K562 (cell line): ENCODE measurements around the gene PDZRN3. TPM values are rescaled to one million over a fixed set of nuclear protein-coding genes. Genes with fewer than 3 reads are reported as not detected.

Source experiments
- ATAC-seq: fragments of 200-7000 bp; cut with Tn5 transposase; 3 replicates; pipeline ENCODE4 v1.9.1; 2020; ENCODE audit warnings: moderate library complexity
- BruUV-seq: library from RNA; stranded (reverse); fragments of 400-500 nt; replicated peaks from 2 replicates; lab custom pipeline; 2021; lab: Mats Ljungman, UMichigan
- CTCF ChIA-PET: fragments of 300-600 bp; formaldehyde crosslinking; extraction: SDS; loops from one replicate; lab custom pipeline; 2021; ENCODE audit warnings: low intra/inter-chr PET ratio; lab: Yijun Ruan, JAX
- POLR2A ChIA-PET: fragments of 300-600, 350-650 bp; sonication (Branson Sonifier 250); formaldehyde crosslinking; extraction: SDS; loops from one replicate; lab custom pipeline; 2021; ENCODE audit warnings: antibody characterized with exemption, inconsistent platforms; lab: Yijun Ruan, JAX
- DNase-seq, 4 experiments: peaks; one replicate each; pipeline versions ENCODE4 v3.0.0 to v3.0.0-alpha.2; 2011 to 2018; ENCODE audit warnings: low spot score in 3 of 4, mixed read lengths in 3 of 4; ENCODE audit errors: extremely low read depth in 1 of 4
- FAIRE-seq: peaks from 2 replicates; lab custom pipeline; 2011; peaks lifted over from hg19 to GRCh38; lab: Jason Lieb, UNC
- H2AFZ ChIP-seq: 2 replicates; pipeline ENCODE4 v1.6.0; 2011; ENCODE audit warnings: low read depth, low read length, control low read depth, inconsistent platforms
- H3K27ac ChIP-seq: fragments of 200-600 bp; 3 replicates; pipeline ENCODE4 v1.8.0; 2011; ENCODE audit warnings: low read depth, mild to moderate bottlenecking, control low read depth, inconsistent platforms, low read length, moderate library complexity, mixed read lengths; ENCODE audit errors: extremely low read depth
- H3K27me3 ChIP-seq, 2 experiments: fragments of 300-600 bp in 1 of 2; 2 replicates in 1 of 2; 3 replicates in 1 of 2; pipeline versions ENCODE4 v1.6.0 to v1.8.0; 2011; ENCODE audit warnings: inconsistent platforms in 2 of 2, low read length in 2 of 2, mild to moderate bottlenecking in 1 of 2, mixed read lengths in 1 of 2, moderate library complexity in 1 of 2; ENCODE audit not compliant: control insufficient read depth in 2 of 2, insufficient read depth in 2 of 2
- H3K36me3 ChIP-seq: fragments of 300-600 bp; 3 replicates; pipeline ENCODE4 v1.8.0; 2011; ENCODE audit warnings: mild to moderate bottlenecking, low read length, inconsistent platforms; ENCODE audit not compliant: control insufficient read depth, insufficient read depth
- H3K4me1 ChIP-seq, 2 experiments: fragments of 200-600 bp in 1 of 2; replicated peaks in 1 of 2; 2 replicates in 1 of 2; 3 replicates in 1 of 2; pipeline versions ENCODE4 v1.5.1 to v1.8.0; 2011; ENCODE audit warnings: inconsistent platforms in 2 of 2, low read length in 2 of 2, mild to moderate bottlenecking in 1 of 2, mixed read lengths in 1 of 2, moderate library complexity in 1 of 2; ENCODE audit not compliant: control insufficient read depth in 2 of 2, insufficient read depth in 2 of 2
- H3K4me2 ChIP-seq: 2 replicates; pipeline ENCODE4 v1.6.1; 2011; ENCODE audit warnings: low read length, control low read depth, inconsistent platforms, mixed read lengths; ENCODE audit not compliant: insufficient read depth
- H3K4me3 ChIP-seq: fragments of 200-600 bp; sonication (generic), shearing (Covaris generic); 2 replicates; pipeline ENCODE4 v1.5.1; 2016; ENCODE audit warnings: control low read depth, inconsistent platforms
- H3K79me2 ChIP-seq: fragments of 200-600 bp; 3 replicates; pipeline ENCODE4 v1.8.0; 2011; ENCODE audit warnings: low read length, inconsistent platforms; ENCODE audit not compliant: control insufficient read depth, insufficient read depth
- H3K9ac ChIP-seq, 2 experiments: 2 replicates each; pipeline versions ENCODE4 v1.6.0 to v1.6.1; 2011; ENCODE audit warnings: low read depth in 2 of 2, low read length in 2 of 2, control low read depth in 1 of 2, inconsistent platforms in 1 of 2, mild to moderate bottlenecking in 1 of 2, mixed read lengths in 1 of 2; ENCODE audit not compliant: insufficient read depth in 1 of 2
- H3K9me1 ChIP-seq: one replicate; pipeline ENCODE4 v1.6.0; 2011; ENCODE audit warnings: inconsistent platforms, mild to moderate bottlenecking, low read length, moderate library complexity; ENCODE audit not compliant: control insufficient read depth, insufficient read depth
- H3K9me3 ChIP-seq: replicated peaks from 2 replicates; pipeline ENCODE4 v1.5.1; 2011; ENCODE audit warnings: low read depth, low read length, inconsistent platforms; ENCODE audit not compliant: control insufficient read depth, insufficient read depth
- H4K20me1 ChIP-seq: replicated peaks from 2 replicates; pipeline ENCODE4 v1.6.1; 2011; ENCODE audit warnings: low read length, inconsistent platforms, mixed read lengths; ENCODE audit not compliant: control insufficient read depth, insufficient read depth
- CBX2 ChIP-seq: fragments of 200-600 bp; sonication (generic); IDR thresholded peaks from one replicate; pipeline ENCODE4 v1.6.1; 2012; ENCODE audit warnings: mild to moderate bottlenecking, low read length, inconsistent platforms; ENCODE audit not compliant: insufficient read depth, poor library complexity, severe bottlenecking
- NFE2 ChIP-seq: IDR thresholded peaks from 2 replicates; pipeline ENCODE4 v1.6.1; 2014; ENCODE audit warnings: antibody characterized with exemption, low read depth
- SMAD4 ChIP-seq: fragments of 250-450 bp; sonication (Bioruptor Pico); conservative IDR thresholded peaks from 2 replicates; pipeline ENCODE4 v1.8.0; 2021; ENCODE audit warnings: inconsistent platforms, mild to moderate bottlenecking, moderate library complexity
- TARDBP ChIP-seq: fragments of 450-650 bp; IDR thresholded peaks from 2 replicates; pipeline ENCODE4 v1.6.1; 2016
- ZNF347 ChIP-seq: fragments of 450-650 bp; formaldehyde crosslinking; IDR thresholded peaks from 2 replicates; pipeline ENCODE4 v1.4.0; 2020; ENCODE audit warnings: low read depth, mild to moderate bottlenecking, moderate library complexity
- WGBS: fragments of 100-300 bp; shearing (Covaris generic); methylation state at CpG from one replicate; pipeline ENCODE4 v1.1.6; 2016; ENCODE audit warnings: low coverage, mixed read lengths; ENCODE audit not compliant: insufficient coverage; ENCODE audit errors: missing lambda C conversion rate; 5-methylcytosine and 5-hydroxymethylcytosine counted together
- in situ Hi-C: fragments of 300-500 bp; cut with MboI; formaldehyde crosslinking; loops from 4 replicates; pipeline ENCODE4 v1.15.0; 2018; ENCODE audit warnings: inconsistent platforms, mixed read lengths
- intact Hi-C: fragments of 100-400 bp; cut with micrococcal nuclease; formaldehyde crosslinking; loops from 2 replicates; pipeline ENCODE4 v1.14.2; 2022
- polyA plus RNA-seq, 8 experiments: library from polyadenylated mRNA; depleted of rRNA in 4 of 8; stranded (reverse) in 5 of 8; unstranded in 3 of 8; fragments of >200 nt; fragmentation: Nextera tagmentation in 2 of 8; fragmentation: Illumina TruSeq in 1 of 8; extraction: Ambion mirVana in 2 of 8; extraction: Trizol in 1 of 8; gene quantifications; 2 replicates each; pipeline versions ENCODE4 v1.2.1 to v1.2.3, GENCODE V29; 2011 to 2014; ENCODE audit warnings: inconsistent platforms in 1 of 8, missing spikeins in 1 of 8
- total RNA-seq, 7 experiments: library from RNA; depleted of rRNA in 6 of 7; stranded (reverse); fragments of >200 nt in 6 of 7; fragmentation: Illumina TruSeq in 2 of 7; extraction: Trizol in 2 of 7; gene quantifications; 2 replicates each; pipeline versions ENCODE4 v1.2.1 to v1.2.3, GENCODE V29; 2011 to 2021; ENCODE audit warnings: low replicate concordance in 1 of 7

PDZRN3 gene
- total and polyA plus RNA-seq, 9 of the 15 experiments (the other 6 are each of a cell fraction or from before 2014, with no cell fraction given), result 0.16 TPM; not detected in 8

GRCh38 chr3:73384091-73384906 is 240.4 kb downstream of the PDZRN3 start:
- no TSS peak for BruUV-seq
- CTCF ChIA-PET, result no interaction called here
- ATAC-seq, result no peak
- H4K20me1 ChIP-seq, result no peaks in the 10 kb centered on the region
- H3K9me3 ChIP-seq, result no peaks in the 10 kb centered on the region
- POLR2A ChIA-PET, result no interaction called here
- H3K27ac ChIP-seq, result no peak overlapping the region
- intact Hi-C loops (no loop called here), in situ Hi-C loops (no loop called here)
- H3K9me1 ChIP-seq, result no peaks in the 10 kb centered on the region
- H3K79me2 ChIP-seq, result no peaks in the 10 kb centered on the region
- no peak overlapping the region for H3K4me2 ChIP-seq
- 10% methylated on average over 47 of the region's 66 CpGs for WGBS
- H3K9ac ChIP-seq, result no peak overlapping the region
- no peaks in the 10 kb centered on the region for H3K36me3 ChIP-seq
- no peaks in the 10 kb centered on the region; a peak in 1 of 5 replicates for H3K4me1 ChIP-seq
- TF ChIP-seq SMAD4 (no peak), ZNF347 (CRISPR knock-in tag) (no peak), CBX2 (no peak), NFE2 (no peak), TARDBP (no peak)
- no peak for FAIRE-seq
- peaks cover 0 to 20% of the 10 kb centered on the region in 2 experiments; a peak in 2 of 5 replicates for H3K27me3 ChIP-seq
- no peak overlapping the region for H2AFZ ChIP-seq
- no peak for DNase-seq
- no peak overlapping the region for H3K4me3 ChIP-seq
